ENCODE measurements around the gene UTS2R. TPM values are rescaled to one million over a fixed set of nuclear protein-coding genes. Genes with fewer than 3 reads are reported as not detected.
A peak's percentile ranks its signal among the peaks of the same experiment; 100 is the strongest.
"Not testable (repeated sequence)": the region's sequence is repeated elsewhere in the genome, so short reads cannot be mapped to it uniquely, and the experiment has no call there.

Gene UTS2R
- total RNA-seq, 1 experiment from 2014 or later: not detected

DNA sequence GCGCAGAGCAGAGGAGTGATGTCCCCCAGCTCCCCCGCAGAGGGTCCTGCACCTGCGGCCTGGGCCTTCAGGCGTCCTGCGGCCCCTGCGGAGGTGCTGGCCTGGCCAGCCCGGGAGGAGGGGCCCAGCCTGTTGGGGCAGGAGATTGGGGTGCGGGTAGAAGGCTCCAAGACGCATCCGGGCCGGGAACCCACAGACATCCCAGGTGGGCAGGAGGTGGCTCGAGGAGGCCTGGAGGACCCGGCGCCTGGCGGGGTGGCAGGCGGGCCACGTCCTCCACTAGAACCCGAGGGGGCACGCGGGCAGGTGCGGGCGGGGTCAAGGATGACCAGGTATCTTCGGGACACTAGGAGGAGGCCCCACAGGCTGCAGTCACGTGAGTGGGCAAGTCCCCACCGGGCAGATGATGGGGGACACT is 37.4 kb upstream of the UTS2R start:
- no peak for DNase-seq (ENCODE audit: low spot score)

DNA sequence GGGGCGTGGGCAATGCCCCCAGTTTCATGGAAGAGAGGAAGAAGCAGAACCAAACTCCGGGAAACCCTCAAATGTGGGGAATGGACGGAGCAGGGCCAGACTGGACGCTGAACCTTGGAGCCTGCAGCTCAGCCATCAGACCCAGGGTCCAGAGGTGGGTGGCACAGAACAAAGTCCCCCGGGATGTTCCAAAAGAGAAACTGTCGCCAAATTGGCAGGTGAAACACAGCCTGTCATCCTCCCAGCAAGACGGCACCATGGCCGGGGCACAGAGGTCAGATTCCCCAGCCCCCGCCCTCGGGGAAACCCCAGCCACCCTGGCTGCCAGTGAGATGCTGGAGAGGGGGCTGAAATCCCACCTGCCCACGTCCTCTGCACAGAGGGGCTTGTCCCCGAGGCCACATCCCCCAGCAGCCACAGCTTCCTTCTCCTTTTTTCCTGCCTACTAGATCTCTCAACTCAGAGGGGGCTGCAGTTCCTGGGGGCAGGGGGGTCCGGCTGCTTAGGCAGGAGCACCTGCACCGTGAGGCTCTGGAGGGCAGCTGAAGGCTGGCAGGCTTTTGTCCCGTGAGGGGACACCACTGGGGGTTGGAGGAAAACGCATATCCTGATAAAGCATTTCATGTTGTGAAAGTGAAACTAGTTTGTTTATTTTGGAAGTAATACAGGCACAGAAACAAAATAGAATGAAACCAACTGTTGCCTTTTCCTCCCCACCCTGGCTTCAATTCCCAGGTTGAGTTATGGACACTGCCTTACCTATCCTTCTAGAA is 36.8 kb upstream of the UTS2R start:
- peak; percentile 38 for DNase-seq (ENCODE audit: low spot score)

- peak; percentile 91 for DNase-seq (ENCODE audit: low spot score)
Observed at GRCh38 chr17:82338858-82339633, 32.5 kb upstream of the UTS2R start.

- peak; percentile 78 for DNase-seq (ENCODE audit: low spot score)
Observed at GRCh38 chr17:82339634-82340580, 31.7 kb upstream of the UTS2R start.

GRCh38 chr17:82342361-82343079 is 29.0 kb upstream of the UTS2R start:
- no peak for DNase-seq (ENCODE audit: low spot score)

DNA sequence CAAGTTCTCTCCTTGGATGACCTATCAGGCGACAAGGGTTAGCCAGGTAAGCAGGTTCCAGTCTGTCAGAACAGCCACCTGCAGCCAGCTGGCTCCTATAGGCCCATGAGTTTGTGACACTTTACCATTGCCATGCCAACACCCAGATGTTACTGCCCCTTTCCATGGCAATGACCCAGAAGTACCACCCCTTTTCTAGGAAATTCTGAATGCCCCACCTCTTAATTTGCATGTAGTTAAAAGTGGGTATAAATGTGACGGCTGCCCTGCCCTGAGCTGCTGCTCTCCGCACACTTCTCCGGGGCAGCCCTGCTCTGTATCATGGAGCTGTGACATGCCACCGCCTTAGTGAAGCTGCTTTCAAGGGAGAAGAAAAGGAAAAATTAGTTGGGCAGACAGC is 28.0 kb upstream of the UTS2R start:
- no peak for DNase-seq (ENCODE audit: low spot score)

- DNase-seq (ENCODE audit: low spot score): no peak
Observed at GRCh38 chr17:82344175-82344907, 27.2 kb upstream of the UTS2R start.

- no peak for DNase-seq (ENCODE audit: low spot score)
Observed at GRCh38 chr17:82345151-82345976, 26.2 kb upstream of the UTS2R start.

- DNase-seq (ENCODE audit: low spot score): no peak
Observed at GRCh38 chr17:82346342-82347300, 24.9 kb upstream of the UTS2R start.

GRCh38 chr17:82347994-82348393 is 23.6 kb upstream of the UTS2R start:
- DNase-seq (ENCODE audit: low spot score): not testable (repeated sequence)

GRCh38 chr17:82348434-82348833 is 23.1 kb upstream of the UTS2R start:
- DNase-seq (ENCODE audit: low spot score): no peak

- DNase-seq (ENCODE audit: low spot score): no peak
Observed at GRCh38 chr17:82348866-82349265, 22.7 kb upstream of the UTS2R start.

DNA sequence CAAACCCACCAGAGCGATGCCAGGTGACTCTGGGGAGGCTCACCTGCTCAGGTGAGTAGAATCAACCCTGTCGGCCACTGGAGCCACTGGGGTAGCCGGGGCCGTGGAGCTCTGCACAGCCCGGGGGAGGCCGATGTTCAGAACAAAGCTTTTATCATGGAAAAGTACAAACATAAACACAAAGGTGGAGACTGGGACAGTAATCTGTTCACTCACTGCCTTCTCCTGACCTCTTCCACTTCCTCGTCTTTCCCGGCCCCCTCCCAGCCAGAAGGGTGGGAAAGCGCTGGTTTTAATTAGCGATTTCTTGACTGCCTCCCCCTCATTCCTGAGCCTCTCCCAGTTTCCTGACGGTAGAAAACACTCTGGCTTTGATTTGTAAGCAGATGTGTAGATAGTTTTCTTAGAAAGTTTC is 22.3 kb upstream of the UTS2R start:
- no peak for DNase-seq (ENCODE audit: low spot score)

DNA sequence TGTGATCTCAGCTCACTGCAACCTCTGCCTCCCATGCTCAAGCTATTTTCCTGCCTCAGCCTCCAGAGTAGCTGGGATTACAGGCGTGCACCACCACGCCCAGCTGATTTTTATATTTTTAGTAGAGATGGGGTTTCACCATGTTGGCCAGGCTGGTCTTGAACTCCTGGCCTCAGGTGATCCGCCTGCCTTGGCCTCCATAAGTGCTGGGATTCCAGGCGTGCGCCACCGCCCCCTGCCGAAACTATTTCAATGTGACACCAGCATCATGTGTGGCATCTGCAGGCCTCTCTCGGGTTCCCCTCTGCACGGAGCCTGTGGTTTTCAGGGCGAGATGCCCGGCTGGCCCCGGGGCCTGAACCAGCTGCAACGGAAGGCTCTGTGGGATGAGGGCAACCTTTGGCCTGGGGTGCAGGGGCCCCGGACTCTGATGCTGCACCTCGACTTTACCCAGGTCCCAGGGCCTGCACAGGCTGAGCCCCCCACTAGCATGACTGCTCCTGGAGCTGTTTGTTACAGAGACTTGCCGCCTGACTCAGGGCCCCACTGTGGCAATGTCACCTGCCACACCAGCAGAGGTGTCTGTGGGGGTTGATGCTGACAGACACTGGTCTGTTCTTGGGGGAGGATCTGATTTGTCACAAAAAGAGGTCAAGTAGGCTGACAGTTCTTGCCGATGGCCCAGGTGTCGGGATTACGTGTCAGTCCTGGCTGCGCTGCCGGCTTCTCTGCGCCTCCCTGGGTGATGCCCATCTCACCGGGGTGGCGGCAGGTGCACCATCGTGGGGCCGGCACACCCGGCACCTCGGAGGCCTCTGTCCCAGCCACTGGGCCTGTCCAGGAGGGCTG is 21.2 kb upstream of the UTS2R start:
- no peak for DNase-seq (ENCODE audit: low spot score)

DNA sequence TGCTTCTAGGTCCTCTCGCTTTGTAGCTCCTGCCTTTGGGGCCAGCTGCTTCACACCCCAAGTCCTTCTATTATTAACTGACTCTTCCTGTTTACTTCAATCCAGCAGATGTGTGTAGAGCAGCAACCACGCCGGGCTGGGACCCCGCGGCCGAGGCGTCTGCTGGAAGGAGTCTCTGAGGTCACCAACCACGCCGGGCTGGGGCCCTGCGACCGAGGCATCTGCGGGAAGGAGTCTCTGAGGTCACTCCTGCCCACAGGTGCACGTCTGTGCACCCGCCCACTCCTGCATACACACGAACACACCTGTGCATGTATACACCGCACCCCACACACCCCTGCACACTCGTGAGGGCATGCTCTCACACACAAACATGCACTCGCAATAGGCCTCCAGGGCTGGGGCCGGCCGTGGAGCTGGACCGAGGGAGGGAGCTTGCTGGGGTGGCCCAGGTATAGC is 20.3 kb upstream of the UTS2R start:
- DNase-seq (ENCODE audit: low spot score): no peak

- DNase-seq (ENCODE audit: low spot score): peak; percentile 83
Observed at GRCh38 chr17:82351713-82352488, 19.7 kb upstream of the UTS2R start.

DNA sequence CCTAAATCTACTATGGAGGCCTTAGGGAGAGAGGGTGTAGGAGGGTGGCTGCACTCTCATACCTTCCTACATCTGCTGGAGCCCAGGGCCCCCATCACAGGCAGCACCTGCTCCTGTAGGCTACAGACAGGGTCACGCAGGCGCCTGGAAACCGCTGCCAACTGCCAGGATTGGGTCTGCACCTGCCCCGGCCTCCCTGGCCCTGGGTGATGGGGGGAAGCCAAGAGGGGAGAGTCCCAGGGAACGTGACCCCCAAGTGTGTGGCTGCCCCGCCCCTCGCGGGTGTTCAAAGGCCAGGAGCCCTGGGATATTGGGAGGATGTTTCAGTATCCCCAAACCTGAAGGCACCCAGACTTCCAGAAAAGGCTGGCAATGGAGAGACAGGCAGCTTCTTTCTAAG is 18.1 kb upstream of the UTS2R start:
- DNase-seq (ENCODE audit: low spot score): no peak

All from A172 (cell line).